Endometrial microvascular endothelial cells (primary cell): ENCODE measurements around the gene ADAMTSL1. TPM values are rescaled to one million over a fixed set of nuclear protein-coding genes. Genes with fewer than 3 reads are reported as not detected.

Experiments used
- in situ Hi-C: cut with HindIII; loops from 2 replicates; pipeline ENCODE4 v1.10.0; 2017; ENCODE audit warnings: low sequenced_read_pairs, low pct_unique_long_range_greater_than_20kb; ENCODE audit errors: inconsistent ontology term
- total RNA-seq: library from RNA; depleted of rRNA; stranded (reverse); fragments of >200 nt; gene quantifications from one replicate; pipeline ENCODE4 v1.2.3, GENCODE V29; 2015; ENCODE audit errors: inconsistent ontology term

Gene ADAMTSL1
- 108 TPM for total RNA-seq

- in situ Hi-C loops, result no loop called here
Observed at GRCh38 chr9:18473652-18474279, at the start of gene ADAMTSL1. TSS of gene ADAMTSL1 (plus strand) at chr9:18474153. CDS start at chr9:18474233, 80 bp downstream.

- in situ Hi-C loops, result no loop called here
Observed at GRCh38 chr9:18427691-18428090, 46.3 kb upstream of the ADAMTSL1 start.

GRCh38 chr9:18428661-18429060 is 45.3 kb upstream of the ADAMTSL1 start:
- in situ Hi-C loops, result no loop called here

- in situ Hi-C loops, result no loop called here
Observed at GRCh38 chr9:18429070-18429469, 44.9 kb upstream of the ADAMTSL1 start.

- in situ Hi-C loops, result no loop called here
Observed at GRCh38 chr9:18433620-18434019, 40.3 kb upstream of the ADAMTSL1 start.

- in situ Hi-C loops, result no loop called here
Observed at GRCh38 chr9:18437315-18438201, 36.4 kb upstream of the ADAMTSL1 start.

- in situ Hi-C loops, result no loop called here
Observed at GRCh38 chr9:18438300-18438925, 35.5 kb upstream of the ADAMTSL1 start.

- in situ Hi-C loops, result no loop called here
Observed at GRCh38 chr9:18438951-18439350, 35.0 kb upstream of the ADAMTSL1 start.

- in situ Hi-C loops, result no loop called here
Observed at GRCh38 chr9:18441261-18441660, 32.7 kb upstream of the ADAMTSL1 start.

- in situ Hi-C loops, result no loop called here
Observed at GRCh38 chr9:18442629-18443491, 31.1 kb upstream of the ADAMTSL1 start.

- in situ Hi-C loops, result no loop called here
Observed at GRCh38 chr9:18447131-18447530, 26.8 kb upstream of the ADAMTSL1 start.

GRCh38 chr9:18447541-18447940 is 26.4 kb upstream of the ADAMTSL1 start:
- in situ Hi-C loops, result no loop called here

- in situ Hi-C loops, result no loop called here
Observed at GRCh38 chr9:18448101-18448500, 25.9 kb upstream of the ADAMTSL1 start.

GRCh38 chr9:18451406-18451805 is 22.5 kb upstream of the ADAMTSL1 start:
- in situ Hi-C loops, result no loop called here

- in situ Hi-C loops, result no loop called here
Observed at GRCh38 chr9:18452276-18452675, 21.7 kb upstream of the ADAMTSL1 start.

- in situ Hi-C loops, result no loop called here
Observed at GRCh38 chr9:18456624-18457237, 17.2 kb upstream of the ADAMTSL1 start.

GRCh38 chr9:18457510-18457909 is 16.4 kb upstream of the ADAMTSL1 start:
- in situ Hi-C loops, result no loop called here

- in situ Hi-C loops, result no loop called here
Observed at GRCh38 chr9:18459962-18460584, 13.9 kb upstream of the ADAMTSL1 start.
